H9 (cell line): ENCODE results near the gene CEMIP2. TPM values are rescaled to one million over a fixed set of nuclear protein-coding genes. Genes with fewer than 3 reads are reported as not detected.
A peak's percentile ranks its signal among the peaks of the same experiment; 100 is the strongest.

Source experiments
- DNase-seq: peaks from one replicate; pipeline ENCODE4 v3.0.0-alpha.2; 2017
- H2AFZ ChIP-seq: one replicate; pipeline ENCODE4 v1.6.1; 2013; ENCODE audit warnings: mild to moderate bottlenecking, low read length, control low read depth, moderate library complexity
- H2AK5ac ChIP-seq: 2 replicates; pipeline ENCODE4 v1.6.1; 2013; ENCODE audit warnings: low read length, control low read depth, mixed read lengths; ENCODE audit not compliant: insufficient read length
- H2BK120ac ChIP-seq: one replicate; pipeline ENCODE4 v1.6.1; 2013; ENCODE audit warnings: low read depth, mild to moderate bottlenecking, low read length, control low read depth, inconsistent platforms; ENCODE audit not compliant: poor library complexity, severe bottlenecking
- H2BK12ac ChIP-seq: 2 replicates; pipeline ENCODE4 v1.6.1; 2013; ENCODE audit warnings: low read length, control low read depth, mixed read lengths, low read depth; ENCODE audit not compliant: insufficient read length
- H2BK15ac ChIP-seq: 2 replicates; pipeline ENCODE4 v1.6.1; 2013; ENCODE audit warnings: low read depth, low read length, control low read depth
- H2BK20ac ChIP-seq: one replicate; pipeline ENCODE4 v1.6.1; 2013; ENCODE audit warnings: low read depth, mild to moderate bottlenecking, low read length, control low read depth, inconsistent platforms; ENCODE audit not compliant: poor library complexity, severe bottlenecking
- H2BK5ac ChIP-seq: 2 replicates; pipeline ENCODE4 v1.6.1; 2013; ENCODE audit warnings: low read length, control low read depth, mixed read lengths; ENCODE audit not compliant: insufficient read length
- H3K14ac ChIP-seq: 2 replicates; pipeline ENCODE4 v1.6.1; 2013; ENCODE audit warnings: low read length, control low read depth; ENCODE audit not compliant: insufficient read depth
- H3K18ac ChIP-seq: 2 replicates; pipeline ENCODE4 v1.6.1; 2013; ENCODE audit warnings: low read depth, mild to moderate bottlenecking, mixed read lengths, low read length, control low read depth; ENCODE audit not compliant: insufficient read length
- H3K23ac ChIP-seq: 2 replicates; pipeline ENCODE4 v1.6.1; 2013; ENCODE audit warnings: low read length, control low read depth, mixed read lengths, low read depth; ENCODE audit not compliant: insufficient read length
- H3K23me2 ChIP-seq: 2 replicates; pipeline ENCODE4 v1.6.1; 2013; ENCODE audit warnings: low read depth, mild to moderate bottlenecking, mixed read lengths, low read length, control low read depth; ENCODE audit not compliant: insufficient read length, poor library complexity, severe bottlenecking
- H3K27ac ChIP-seq: 2 replicates; pipeline ENCODE4 v1.5.1; 2013; ENCODE audit warnings: low read length, control low read depth, mixed read lengths, low read depth; ENCODE audit not compliant: insufficient read length
- H3K27me3 ChIP-seq: 2 replicates; pipeline ENCODE4 v1.6.1; 2013; ENCODE audit warnings: low read length, control low read depth, inconsistent platforms; ENCODE audit not compliant: insufficient read depth
- H3K4ac ChIP-seq: 2 replicates; pipeline ENCODE4 v1.6.1; 2013; ENCODE audit warnings: low read depth, mild to moderate bottlenecking, control low read depth, inconsistent platforms, low read length, moderate library complexity
- H3K4me1 ChIP-seq: 2 replicates; pipeline ENCODE4 v1.6.1; 2013; ENCODE audit warnings: low read length, control low read depth, inconsistent platforms; ENCODE audit not compliant: insufficient read depth
- H3K4me2 ChIP-seq: 2 replicates; pipeline ENCODE4 v1.6.1; 2013; ENCODE audit warnings: low read length, control low read depth, mixed read lengths; ENCODE audit not compliant: insufficient read length, insufficient read depth
- H3K56ac ChIP-seq: 2 replicates; pipeline ENCODE4 v1.6.1; 2013; ENCODE audit warnings: low read depth, mild to moderate bottlenecking, mixed read lengths, low read length, control low read depth; ENCODE audit not compliant: insufficient read length
- H3K79me1 ChIP-seq: 2 replicates; pipeline ENCODE4 v1.6.1; 2013; ENCODE audit warnings: low read depth, mild to moderate bottlenecking, moderate library complexity, low read length, control low read depth, inconsistent platforms; ENCODE audit not compliant: insufficient read depth, poor library complexity, severe bottlenecking
- H3K79me2 ChIP-seq: 2 replicates; pipeline ENCODE4 v1.6.1; 2013; ENCODE audit warnings: low read length, control low read depth, inconsistent platforms; ENCODE audit not compliant: insufficient read depth
- H3K9ac ChIP-seq: 2 replicates; pipeline ENCODE4 v1.6.1; 2013; ENCODE audit warnings: low read length, control low read depth, mixed read lengths; ENCODE audit not compliant: insufficient read length; ENCODE audit errors: extremely low read depth
- H3K9me3 ChIP-seq: one replicate; pipeline ENCODE4 v1.6.1; 2013; ENCODE audit warnings: low read depth, low read length, inconsistent platforms; ENCODE audit not compliant: control insufficient read depth
- H3T11ph ChIP-seq: one replicate; pipeline ENCODE4 v1.6.1; 2013; ENCODE audit warnings: mild to moderate bottlenecking, low read length, control low read depth, inconsistent platforms
- H4K20me1 ChIP-seq: one replicate; pipeline ENCODE4 v1.6.1; 2013; ENCODE audit not compliant: control insufficient read depth, insufficient read length, insufficient read depth
- H4K5ac ChIP-seq: 2 replicates; pipeline ENCODE4 v1.6.1; 2013; ENCODE audit warnings: low read depth, mild to moderate bottlenecking, mixed read lengths, low read length, control low read depth; ENCODE audit not compliant: insufficient read length
- H4K8ac ChIP-seq: replicated peaks from 2 replicates; pipeline ENCODE4 v1.6.1; 2013; ENCODE audit warnings: low read length, control low read depth, mixed read lengths, low read depth; ENCODE audit not compliant: insufficient read length
- H4K91ac ChIP-seq: 2 replicates; pipeline ENCODE4 v1.6.1; 2013; ENCODE audit warnings: low read depth, mild to moderate bottlenecking, moderate library complexity, mixed read lengths, low read length, control low read depth; ENCODE audit not compliant: insufficient read length
- H3K27ac Mint-ChIP-seq, 3 experiments: 2 replicates in 2 of 3; 3 replicates in 1 of 3; pipeline ENCODE4 v1.8.0; 2020 to 2021; ENCODE audit warnings: mixed read lengths in 3 of 3, mild to moderate bottlenecking in 1 of 3, moderate library complexity in 1 of 3
- H3K27me3 Mint-ChIP-seq: 2 replicates; pipeline ENCODE4 v1.8.0; 2021; ENCODE audit warnings: low read depth, mild to moderate bottlenecking, moderate library complexity, mixed read lengths
- H3K36me3 Mint-ChIP-seq, 3 experiments: 2 replicates in 2 of 3; 3 replicates in 1 of 3; pipeline ENCODE4 v1.8.0; 2020 to 2021; ENCODE audit warnings: low read depth in 3 of 3, mixed read lengths in 3 of 3; ENCODE audit not compliant: insufficient read depth in 1 of 3
- H3K4me1 Mint-ChIP-seq, 2 experiments: 2 replicates each; pipeline ENCODE4 v1.8.0; 2020; ENCODE audit warnings: mixed read lengths in 2 of 2
- H3K4me3 Mint-ChIP-seq, 2 experiments: 2 replicates in 1 of 2; 3 replicates in 1 of 2; pipeline ENCODE4 v1.8.0; 2020 to 2021; ENCODE audit warnings: mild to moderate bottlenecking in 2 of 2, mixed read lengths in 2 of 2, moderate library complexity in 1 of 2
- H3K9me3 Mint-ChIP-seq, 2 experiments: 2 replicates in 1 of 2; 3 replicates in 1 of 2; pipeline ENCODE4 v1.8.0; 2020; ENCODE audit warnings: mild to moderate bottlenecking in 2 of 2, mixed read lengths in 2 of 2, moderate library complexity in 1 of 2
- WGBS: extraction: QIAGEN DNeasy Blood & Tissue Kit; methylation state at CpG from one replicate; pipeline ENCODE4 v1.1.7; 2013; ENCODE audit warnings: missing lambda C conversion rate, low lambda C conversion rate, mixed read lengths; ENCODE audit not compliant: insufficient read length; ENCODE audit errors: extremely low coverage; 5-methylcytosine and 5-hydroxymethylcytosine counted together
- total RNA-seq: library from RNA; stranded (reverse); gene quantifications from 2 replicates; pipeline ENCODE4 v1.2.1, GENCODE V29; 2021
- TF ChIP-seq, protein P1 (sequence below): fragments of 200-600 bp; sonication (generic); conservative IDR thresholded peaks from 3 replicates; pipeline ENCODE4 v1.8.0; 2021; ENCODE audit warnings: antibody characterized with exemption, mild to moderate bottlenecking

The CEMIP2 gene
- total RNA-seq, 1 experiment from 2014 or later: 77.2 TPM

DNA sequence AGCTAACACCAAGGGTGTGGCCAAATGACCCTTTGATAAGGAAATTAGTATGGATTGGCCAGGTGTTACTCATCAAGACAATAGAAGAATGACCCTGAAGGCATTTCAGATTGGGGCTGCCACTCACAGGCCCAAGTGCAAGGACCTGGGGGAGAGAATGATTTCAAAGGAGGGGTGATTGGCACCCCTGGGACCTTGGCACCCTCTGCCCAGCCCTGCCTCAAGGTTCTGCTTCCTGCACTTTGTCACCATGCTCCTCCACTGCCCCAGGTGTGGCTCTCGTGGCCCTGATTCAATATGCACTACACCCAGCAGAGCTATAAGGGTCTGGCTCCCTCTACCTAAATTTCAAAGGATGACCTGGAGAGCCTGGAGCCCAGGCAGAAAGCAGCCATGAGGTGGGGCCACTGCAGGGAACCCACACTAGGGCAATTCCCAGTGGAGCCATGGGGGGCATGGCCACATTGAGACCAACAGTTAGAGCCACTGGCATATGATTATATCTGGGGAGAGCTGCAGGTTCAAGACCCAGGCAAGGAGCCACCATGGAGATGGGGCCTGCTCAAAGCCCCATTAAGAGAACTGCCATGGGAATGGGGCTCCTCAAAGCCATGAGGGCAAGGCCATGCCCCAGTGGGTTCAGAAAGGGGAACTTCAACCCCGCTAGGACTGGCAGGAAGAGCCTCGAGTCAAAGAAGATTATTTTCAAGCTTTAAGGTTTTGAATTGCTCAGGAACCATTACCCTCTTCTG is 93.0 kb downstream of the CEMIP2 start:
- Histone ChIP-seq H3K4ac (no peak overlapping the region), H3K56ac (no peak overlapping the region), H2AK5ac (no peak overlapping the region), H3K27me3 (no peaks in the 10 kb centered on the region), H4K20me1 (no peaks in the 10 kb centered on the region), H3K18ac (no peak overlapping the region), H4K5ac (no peak overlapping the region), H3K27ac (no peak overlapping the region), H3K9me3 (no peaks in the 10 kb centered on the region), H3K79me2 (no peaks in the 10 kb centered on the region), H2BK12ac (no peak overlapping the region), H3T11ph (no peak overlapping the region), H3K9ac (no peak overlapping the region), H3K4me2 (no peak overlapping the region), H2BK15ac (no peak overlapping the region), H3K14ac (no peak overlapping the region), H3K23ac (no peak overlapping the region), H3K79me1 (no peaks in the 10 kb centered on the region), H3K4me1 (no peaks in the 10 kb centered on the region), H4K8ac (no peak overlapping the region), H3K23me2 (no peaks in the 10 kb centered on the region), H4K91ac (no peak overlapping the region), H2AFZ (no peak overlapping the region), H2BK20ac (no peak overlapping the region), H2BK5ac (no peak overlapping the region), H2BK120ac (no peak overlapping the region)
- no peak for DNase-seq
- Mint-ChIP-seq H3K27me3 (no peaks in the 10 kb centered on the region), H3K36me3 (peaks cover 2 to 22% (median 14%) of the 10 kb centered on the region in 3 experiments; a peak in 6 of 7 replicates), H3K9me3 (peaks cover 3 to 13% of the 10 kb centered on the region in 2 experiments; a peak in 2 of 5 replicates), H3K4me3 (no peak overlapping the region), H3K27ac (no peak overlapping the region), H3K4me1 (peaks cover 12 to 17% of the 10 kb centered on the region in 2 experiments)
- no CpG with 5 or more reads among the region's 3 CpGs for WGBS
- TF ChIP-seq, protein P1, sequence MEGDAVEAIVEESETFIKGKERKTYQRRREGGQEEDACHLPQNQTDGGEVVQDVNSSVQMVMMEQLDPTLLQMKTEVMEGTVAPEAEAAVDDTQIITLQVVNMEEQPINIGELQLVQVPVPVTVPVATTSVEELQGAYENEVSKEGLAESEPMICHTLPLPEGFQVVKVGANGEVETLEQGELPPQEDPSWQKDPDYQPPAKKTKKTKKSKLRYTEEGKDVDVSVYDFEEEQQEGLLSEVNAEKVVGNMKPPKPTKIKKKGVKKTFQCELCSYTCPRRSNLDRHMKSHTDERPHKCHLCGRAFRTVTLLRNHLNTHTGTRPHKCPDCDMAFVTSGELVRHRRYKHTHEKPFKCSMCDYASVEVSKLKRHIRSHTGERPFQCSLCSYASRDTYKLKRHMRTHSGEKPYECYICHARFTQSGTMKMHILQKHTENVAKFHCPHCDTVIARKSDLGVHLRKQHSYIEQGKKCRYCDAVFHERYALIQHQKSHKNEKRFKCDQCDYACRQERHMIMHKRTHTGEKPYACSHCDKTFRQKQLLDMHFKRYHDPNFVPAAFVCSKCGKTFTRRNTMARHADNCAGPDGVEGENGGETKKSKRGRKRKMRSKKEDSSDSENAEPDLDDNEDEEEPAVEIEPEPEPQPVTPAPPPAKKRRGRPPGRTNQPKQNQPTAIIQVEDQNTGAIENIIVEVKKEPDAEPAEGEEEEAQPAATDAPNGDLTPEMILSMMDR: peak; percentile 22; the same call in 1 of the 3 replicates
